Measurements from ENCODE around the gene CDK5RAP1. TPM values are rescaled to one million over a fixed set of nuclear protein-coding genes. Genes with fewer than 3 reads are reported as not detected.

The CDK5RAP1 gene
- total RNA-seq, 1 donor from 2014 or later, result 25.3 TPM

- no peaks in the 10 kb centered on the region for H3K4me1 Mint-ChIP-seq (ENCODE audit: unreplicated experiment)
- no peak for DNase-seq (ENCODE audit: extremely low spot score, unreplicated experiment)
- H3K36me3 Mint-ChIP-seq (ENCODE audit: unreplicated experiment), result no peaks in the 10 kb centered on the region
Observed at GRCh38 chr20:33415948-33416347, 14.6 kb upstream of the CDK5RAP1 start.

GRCh38 chr20:33412484-33412838 lies 11.1 kb upstream of the CDK5RAP1 start:
- peaks cover 2% of the 10 kb centered on the region for H3K4me1 Mint-ChIP-seq (ENCODE audit: unreplicated experiment)
- peaks cover 13% of the 10 kb centered on the region for H3K36me3 Mint-ChIP-seq (ENCODE audit: unreplicated experiment)
- H3K9me3 Mint-ChIP-seq (ENCODE audit: unreplicated experiment), result no peaks in the 10 kb centered on the region
- H3K27ac Mint-ChIP-seq (ENCODE audit: unreplicated experiment), result no peak overlapping the region
- TF ChIP-seq, protein P1, sequence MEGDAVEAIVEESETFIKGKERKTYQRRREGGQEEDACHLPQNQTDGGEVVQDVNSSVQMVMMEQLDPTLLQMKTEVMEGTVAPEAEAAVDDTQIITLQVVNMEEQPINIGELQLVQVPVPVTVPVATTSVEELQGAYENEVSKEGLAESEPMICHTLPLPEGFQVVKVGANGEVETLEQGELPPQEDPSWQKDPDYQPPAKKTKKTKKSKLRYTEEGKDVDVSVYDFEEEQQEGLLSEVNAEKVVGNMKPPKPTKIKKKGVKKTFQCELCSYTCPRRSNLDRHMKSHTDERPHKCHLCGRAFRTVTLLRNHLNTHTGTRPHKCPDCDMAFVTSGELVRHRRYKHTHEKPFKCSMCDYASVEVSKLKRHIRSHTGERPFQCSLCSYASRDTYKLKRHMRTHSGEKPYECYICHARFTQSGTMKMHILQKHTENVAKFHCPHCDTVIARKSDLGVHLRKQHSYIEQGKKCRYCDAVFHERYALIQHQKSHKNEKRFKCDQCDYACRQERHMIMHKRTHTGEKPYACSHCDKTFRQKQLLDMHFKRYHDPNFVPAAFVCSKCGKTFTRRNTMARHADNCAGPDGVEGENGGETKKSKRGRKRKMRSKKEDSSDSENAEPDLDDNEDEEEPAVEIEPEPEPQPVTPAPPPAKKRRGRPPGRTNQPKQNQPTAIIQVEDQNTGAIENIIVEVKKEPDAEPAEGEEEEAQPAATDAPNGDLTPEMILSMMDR (IDR thresholded peaks at IDR 0.05), result no peak
- H3K4me3 Mint-ChIP-seq (ENCODE audit: unreplicated experiment), result no peak overlapping the region
- no peaks in the 10 kb centered on the region for H3K27me3 Mint-ChIP-seq (ENCODE audit: unreplicated experiment)
- DNase-seq (ENCODE audit: extremely low spot score, unreplicated experiment), result no peak

More at GRCh38 chr20:33415948-33416347, 14.6 kb upstream of the CDK5RAP1 start:
- no peaks in the 10 kb centered on the region for H3K27me3 Mint-ChIP-seq (ENCODE audit: unreplicated experiment)
- H3K9me3 Mint-ChIP-seq (ENCODE audit: unreplicated experiment), result no peaks in the 10 kb centered on the region
- H3K4me3 Mint-ChIP-seq (ENCODE audit: unreplicated experiment), result no peak overlapping the region
- TF ChIP-seq, protein P1 (IDR thresholded peaks at IDR 0.05), result peak; percentile 61
- no peak overlapping the region for H3K27ac Mint-ChIP-seq (ENCODE audit: unreplicated experiment)

DNA sequence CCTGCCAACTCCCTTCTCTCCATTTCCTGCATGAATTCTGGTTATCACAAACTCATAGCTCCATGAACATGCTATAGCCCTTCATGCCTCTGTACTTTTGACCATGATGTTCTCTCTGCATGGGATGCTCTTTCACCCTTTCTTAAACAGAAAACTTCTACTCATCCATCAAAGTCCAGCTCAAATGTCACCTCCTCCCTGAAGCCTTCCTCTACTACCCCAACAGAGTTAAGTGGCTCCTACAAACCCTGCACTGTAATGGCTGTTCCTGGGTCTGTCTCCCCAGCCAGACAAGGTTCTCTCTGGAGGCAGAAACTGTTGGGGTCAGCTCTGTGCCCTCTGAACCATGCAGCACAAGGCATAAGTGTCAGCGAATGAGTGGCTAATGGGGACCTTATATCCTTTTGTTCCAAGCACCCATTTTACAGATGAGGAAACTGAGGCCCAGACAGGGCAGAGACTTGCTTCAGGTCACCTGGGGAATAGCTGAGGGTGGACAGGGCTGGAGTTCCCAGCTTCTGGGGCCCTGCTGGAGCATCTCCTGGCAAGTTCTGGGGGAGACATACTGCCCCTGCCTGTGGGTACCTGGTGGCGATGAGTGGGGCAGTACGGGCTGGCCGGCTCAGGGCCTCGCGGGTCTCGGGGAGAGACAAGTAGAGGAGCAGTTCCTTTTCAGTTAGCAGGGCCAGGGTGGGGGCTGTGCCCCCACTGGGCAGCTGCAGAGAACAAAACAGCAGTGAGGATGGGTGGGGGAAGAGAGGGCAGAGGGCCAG lies 10.6 kb upstream of the CDK5RAP1 start:
- Mint-ChIP-seq H3K4me3 (ENCODE audit: unreplicated experiment) (no peak overlapping the region), H3K36me3 (ENCODE audit: unreplicated experiment) (peaks cover 18% of the 10 kb centered on the region), H3K27me3 (ENCODE audit: unreplicated experiment) (no peaks in the 10 kb centered on the region), H3K9me3 (ENCODE audit: unreplicated experiment) (no peaks in the 10 kb centered on the region), H3K4me1 (ENCODE audit: unreplicated experiment) (peaks cover 2% of the 10 kb centered on the region), H3K27ac (ENCODE audit: unreplicated experiment) (no peak overlapping the region)
- DNase-seq (ENCODE audit: extremely low spot score, unreplicated experiment), result no peak
- TF ChIP-seq, protein P1 (IDR thresholded peaks at IDR 0.05), result no peak

DNA sequence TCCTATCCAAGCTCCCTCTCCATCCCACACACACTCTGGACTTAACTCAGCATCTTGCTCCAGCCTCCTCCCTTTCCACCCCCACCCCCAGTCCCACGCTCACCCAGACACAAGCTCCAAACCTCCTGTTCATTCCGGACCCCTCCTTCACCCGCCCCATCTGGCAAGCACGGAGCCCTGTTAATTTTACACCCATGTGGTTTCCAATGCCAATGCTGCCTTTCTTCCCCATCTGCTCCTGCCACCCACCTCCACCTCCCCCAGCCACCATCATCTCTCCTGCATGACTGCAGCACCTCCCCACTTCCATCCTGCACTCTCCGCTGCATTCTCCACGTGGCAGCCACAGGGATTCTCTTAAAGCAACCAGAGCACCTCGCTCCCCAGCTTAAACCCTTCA lies 9.9 kb upstream of the CDK5RAP1 start:
- no peak for DNase-seq (ENCODE audit: extremely low spot score, unreplicated experiment)
- Mint-ChIP-seq H3K27ac (ENCODE audit: unreplicated experiment) (no peak overlapping the region), H3K9me3 (ENCODE audit: unreplicated experiment) (no peaks in the 10 kb centered on the region), H3K4me3 (ENCODE audit: unreplicated experiment) (no peak overlapping the region), H3K4me1 (ENCODE audit: unreplicated experiment) (peaks cover 2% of the 10 kb centered on the region), H3K27me3 (ENCODE audit: unreplicated experiment) (no peaks in the 10 kb centered on the region), H3K36me3 (ENCODE audit: unreplicated experiment) (peaks cover 21% of the 10 kb centered on the region)
- TF ChIP-seq, protein P1 (IDR thresholded peaks at IDR 0.05), result no peak

DNA sequence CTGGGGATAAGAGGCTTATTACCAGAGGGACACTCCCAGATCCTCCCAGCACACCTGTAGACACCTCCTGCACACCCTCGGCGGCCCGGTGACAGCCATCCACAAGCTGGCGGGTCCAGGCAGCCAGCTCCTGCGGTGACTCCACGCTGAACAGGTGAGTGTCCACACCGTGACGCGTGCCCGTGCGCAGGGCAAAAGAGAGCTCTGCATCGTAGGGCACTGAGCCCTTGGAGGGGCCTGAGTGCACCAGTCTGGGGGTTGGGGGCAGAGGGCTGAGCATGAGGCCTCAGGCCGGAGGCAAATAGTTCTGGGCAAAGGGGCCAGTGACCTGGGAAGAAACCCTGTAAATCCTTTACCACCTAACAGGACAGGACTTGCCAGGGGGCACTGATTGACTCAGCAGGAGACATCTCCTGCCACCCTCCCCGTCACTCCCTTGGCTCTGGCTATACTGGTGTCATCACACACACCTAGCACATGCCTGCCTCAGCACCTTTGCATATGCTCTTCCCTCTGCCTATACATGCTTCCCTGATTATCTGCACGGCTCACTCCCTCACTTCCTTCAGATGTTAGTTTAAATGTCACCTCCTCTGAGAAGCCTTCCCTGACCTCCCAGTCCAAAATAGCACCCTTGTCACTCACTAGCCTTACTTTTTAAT lies 8.9 kb upstream of the CDK5RAP1 start:
- no peaks in the 10 kb centered on the region for H3K27me3 Mint-ChIP-seq (ENCODE audit: unreplicated experiment)
- H3K27ac Mint-ChIP-seq (ENCODE audit: unreplicated experiment), result no peak overlapping the region
- peaks cover 2% of the 10 kb centered on the region for H3K4me1 Mint-ChIP-seq (ENCODE audit: unreplicated experiment)
- DNase-seq (ENCODE audit: extremely low spot score, unreplicated experiment), result no peak
- peaks cover 21% of the 10 kb centered on the region for H3K36me3 Mint-ChIP-seq (ENCODE audit: unreplicated experiment)
- H3K4me3 Mint-ChIP-seq (ENCODE audit: unreplicated experiment), result no peak overlapping the region
- TF ChIP-seq, protein P1 (IDR thresholded peaks at IDR 0.05), result no peak
- no peaks in the 10 kb centered on the region for H3K9me3 Mint-ChIP-seq (ENCODE audit: unreplicated experiment)

Data from osteocyte (in vitro differentiated cells).